ENCODE data around the gene RFC1. TPM values are rescaled to one million over a fixed set of nuclear protein-coding genes. Genes with fewer than 3 reads are reported as not detected.
"Not testable (repeated sequence)": the region's sequence is repeated elsewhere in the genome, so short reads cannot be mapped to it uniquely, and the experiment has no call there.

The RFC1 gene
- total and polyA plus RNA-seq, 9 donors, result 27.4 to 54.1 (median 42.2) TPM

GRCh38 chr4:39384563-39384962 lies 18.4 kb upstream of the RFC1 start:
- no peaks in the 10 kb centered on the region for H3K9me3 ChIP-seq
- DNase-seq, result no peak
- no peaks in the 10 kb centered on the region for H3K4me1 ChIP-seq (ENCODE audit: insufficient read depth)
- H3K27ac ChIP-seq, result no peak overlapping the region
- intact Hi-C loops (cut with DNase I), result no loop called here
- H3K27me3 ChIP-seq, result no peaks in the 10 kb centered on the region
- TF ChIP-seq POLR2A (IDR thresholded peaks at IDR 0.05) (no peak), EP300 (IDR thresholded peaks at IDR 0.05) (no peak), CTCF (IDR thresholded peaks at IDR 0.05) (no peak)
- WGBS, 3 donors, result 86 to 90% (median 88%) methylated on average over 11 of the region's 11 CpGs
- H3K4me3 ChIP-seq, result no peak overlapping the region
- H3K36me3 ChIP-seq, result no peaks in the 10 kb centered on the region

- Histone ChIP-seq H3K9me3 (no peaks in the 10 kb centered on the region), H3K27me3 (no peaks in the 10 kb centered on the region), H3K27ac (no peak overlapping the region), H3K4me1 (ENCODE audit: insufficient read depth) (no peaks in the 10 kb centered on the region), H3K36me3 (no peaks in the 10 kb centered on the region), H3K4me3 (no peak overlapping the region)
- intact Hi-C loops (cut with DNase I), result no loop called here
- no peak for TF ChIP-seq POLR2A (IDR thresholded peaks at IDR 0.05)
- no peak for TF ChIP-seq EP300 (IDR thresholded peaks at IDR 0.05)
- no peak for TF ChIP-seq CTCF (IDR thresholded peaks at IDR 0.05)
- WGBS, 3 donors, result 73 to 100% (median 92%) methylated on average over 1 of the region's 1 CpG
- no peak for DNase-seq
Observed at GRCh38 chr4:39383690-39384089, 17.5 kb upstream of the RFC1 start.

GRCh38 chr4:39375478-39375877 lies 9.3 kb upstream of the RFC1 start:
- TF ChIP-seq POLR2A (IDR thresholded peaks at IDR 0.05) (no peak), EP300 (IDR thresholded peaks at IDR 0.05) (no peak), CTCF (IDR thresholded peaks at IDR 0.05) (no peak)
- DNase-seq, result no peak
- Histone ChIP-seq H3K9me3 (no peaks in the 10 kb centered on the region), H3K27me3 (no peaks in the 10 kb centered on the region), H3K36me3 (no peaks in the 10 kb centered on the region), H3K27ac (no peak overlapping the region), H3K4me1 (ENCODE audit: insufficient read depth) (no peaks in the 10 kb centered on the region), H3K4me3 (no peak overlapping the region)
- intact Hi-C loops (cut with DNase I), result no loop called here
- 66 to 78% (median 67%) methylated on average over 4 of the region's 4 CpGs for WGBS, 3 donors

- H3K4me1 ChIP-seq (ENCODE audit: insufficient read depth); H3K27me3 ChIP-seq; intact Hi-C loops (cut with DNase I); H3K27ac ChIP-seq; DNase-seq; H3K9me3 ChIP-seq; H3K4me3 ChIP-seq; H3K36me3 ChIP-seq: not testable (repeated sequence)
- WGBS, 3 donors, result 82 to 88% (median 83%) methylated on average over 6 of the region's 6 CpGs
Observed at GRCh38 chr4:39371209-39371608, 5.0 kb upstream of the RFC1 start.

- no peak overlapping the region for H3K27ac ChIP-seq
- H3K27me3 ChIP-seq, result no peaks in the 10 kb centered on the region
- TF ChIP-seq EP300 (IDR thresholded peaks at IDR 0.05), result no peak
- TF ChIP-seq CTCF (IDR thresholded peaks at IDR 0.05), result no peak
- TF ChIP-seq POLR2A (IDR thresholded peaks at IDR 0.05), result no peak
- DNase-seq, result no peak
- no peaks in the 10 kb centered on the region for H3K4me1 ChIP-seq (ENCODE audit: insufficient read depth)
- H3K36me3 ChIP-seq, result no peaks in the 10 kb centered on the region
- H3K9me3 ChIP-seq, result no peaks in the 10 kb centered on the region
- no peak overlapping the region for H3K4me3 ChIP-seq
- intact Hi-C loops (cut with DNase I), result loop anchor here in 1 of 4 donors (5.0 kb wide), 1 partner anchor 187 kb away; the partner anchor contains the start of gene WDR19
- WGBS, 3 donors, result 46 to 58% (median 56%) methylated on average over 4 of the region's 4 CpGs
Observed at GRCh38 chr4:39369301-39369700, 3.1 kb upstream of the RFC1 start.

All from ovary (tissue), 9 donors.